ENCODE data around the gene GPRC5B.

GPRC5B gene

GRCh38 chr16:19872179-19872863, 12.3 kb downstream of the GPRC5B start:
- no peak for DNase-seq (ENCODE audit: low read depth)

- DNase-seq (ENCODE audit: low read depth), result no peak
Measured at GRCh38 chr16:19871721-19872120, 12.9 kb downstream of the GPRC5B start.

GRCh38 chr16:19868421-19868820, 16.2 kb downstream of the GPRC5B start:
- no peak for DNase-seq (ENCODE audit: low read depth)

GRCh38 chr16:19864566-19864965, 20.1 kb downstream of the GPRC5B start:
- DNase-seq (ENCODE audit: low read depth), result no peak

- DNase-seq (ENCODE audit: low read depth), result no peak
Measured at GRCh38 chr16:19863990-19864389, 20.7 kb downstream of the GPRC5B start.

GRCh38 chr16:19861811-19862327, 22.8 kb downstream of the GPRC5B start:
- no peak for DNase-seq (ENCODE audit: low read depth)

GRCh38 chr16:19861133-19861532, 23.5 kb downstream of the GPRC5B start:
- no peak for DNase-seq (ENCODE audit: low read depth)

GRCh38 chr16:19860166-19861041, 24.2 kb downstream of the GPRC5B start:
- DNase-seq (ENCODE audit: low read depth), result no peak

GRCh38 chr16:19859603-19860002, 25.0 kb downstream of the GPRC5B start:
- no peak for DNase-seq (ENCODE audit: low read depth)

- no peak for DNase-seq (ENCODE audit: low read depth)
Measured at GRCh38 chr16:19859166-19859565, 25.5 kb downstream of the GPRC5B start.

GRCh38 chr16:19858340-19859018, 26.2 kb downstream of the GPRC5B start:
- no peak for DNase-seq (ENCODE audit: low read depth)

- no peak for DNase-seq (ENCODE audit: low read depth)
Measured at GRCh38 chr16:19857593-19858339, 26.9 kb downstream of the GPRC5B start.

GRCh38 chr16:19856120-19856519, 28.5 kb downstream of the GPRC5B start:
- no peak for DNase-seq (ENCODE audit: low read depth)

- no peak for DNase-seq (ENCODE audit: low read depth)
Measured at GRCh38 chr16:19854543-19854876, 30.1 kb downstream of the GPRC5B start.

GRCh38 chr16:19853742-19854542, 30.7 kb downstream of the GPRC5B start:
- DNase-seq (ENCODE audit: low read depth), result no peak

- no peak for DNase-seq (ENCODE audit: low read depth)
Measured at GRCh38 chr16:19853132-19853741, 31.4 kb downstream of the GPRC5B start.

GRCh38 chr16:19851476-19851875, 33.2 kb downstream of the GPRC5B start:
- DNase-seq (ENCODE audit: low read depth), result no peak

- DNase-seq (ENCODE audit: low read depth), result no peak
Measured at GRCh38 chr16:19850131-19850817, 34.4 kb downstream of the GPRC5B start.

GRCh38 chr16:19848756-19849155, 35.9 kb downstream of the GPRC5B start:
- no peak for DNase-seq (ENCODE audit: low read depth)

GRCh38 chr16:19846436-19846835, 38.2 kb downstream of the GPRC5B start:
- DNase-seq (ENCODE audit: low read depth), result no peak

Data from GM04504 (cell line).